ENCODE results near the gene MEX3B.
"Not testable (repeated sequence)": the region's sequence is repeated elsewhere in the genome, so short reads cannot be mapped to it uniquely, and the experiment has no call there.

The MEX3B gene

DNA sequence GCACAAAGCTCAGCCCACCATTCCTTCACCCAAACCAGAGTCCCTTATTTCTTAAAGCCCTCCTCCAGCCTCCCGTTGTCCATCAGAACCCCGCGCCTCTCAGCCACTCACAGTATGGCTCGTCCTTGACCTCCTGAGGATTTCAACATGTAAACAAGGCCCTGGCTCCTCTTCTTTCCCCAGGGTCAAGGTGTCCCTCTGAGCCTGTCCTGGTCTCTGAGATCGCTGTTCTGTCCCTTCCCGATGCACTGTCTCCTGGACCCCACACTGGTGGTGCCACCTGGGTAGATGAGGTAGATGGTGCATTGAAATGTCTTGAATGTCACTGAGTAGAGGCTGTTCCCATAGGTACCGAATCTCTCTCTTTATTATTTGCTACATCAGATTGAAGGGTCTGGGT is 32.9 kb downstream of the MEX3B start:
- DNase-seq (ENCODE audit: low read depth), result no peak
- H3K4me3 ChIP-seq (replicated peaks; ENCODE audit: low read depth, low read length), result no peak overlapping the region
- TF ChIP-seq, protein P1, sequence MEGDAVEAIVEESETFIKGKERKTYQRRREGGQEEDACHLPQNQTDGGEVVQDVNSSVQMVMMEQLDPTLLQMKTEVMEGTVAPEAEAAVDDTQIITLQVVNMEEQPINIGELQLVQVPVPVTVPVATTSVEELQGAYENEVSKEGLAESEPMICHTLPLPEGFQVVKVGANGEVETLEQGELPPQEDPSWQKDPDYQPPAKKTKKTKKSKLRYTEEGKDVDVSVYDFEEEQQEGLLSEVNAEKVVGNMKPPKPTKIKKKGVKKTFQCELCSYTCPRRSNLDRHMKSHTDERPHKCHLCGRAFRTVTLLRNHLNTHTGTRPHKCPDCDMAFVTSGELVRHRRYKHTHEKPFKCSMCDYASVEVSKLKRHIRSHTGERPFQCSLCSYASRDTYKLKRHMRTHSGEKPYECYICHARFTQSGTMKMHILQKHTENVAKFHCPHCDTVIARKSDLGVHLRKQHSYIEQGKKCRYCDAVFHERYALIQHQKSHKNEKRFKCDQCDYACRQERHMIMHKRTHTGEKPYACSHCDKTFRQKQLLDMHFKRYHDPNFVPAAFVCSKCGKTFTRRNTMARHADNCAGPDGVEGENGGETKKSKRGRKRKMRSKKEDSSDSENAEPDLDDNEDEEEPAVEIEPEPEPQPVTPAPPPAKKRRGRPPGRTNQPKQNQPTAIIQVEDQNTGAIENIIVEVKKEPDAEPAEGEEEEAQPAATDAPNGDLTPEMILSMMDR (IDR thresholded peaks at IDR 0.05; ENCODE audit: low read length, missing control alignments), result no peak

DNA sequence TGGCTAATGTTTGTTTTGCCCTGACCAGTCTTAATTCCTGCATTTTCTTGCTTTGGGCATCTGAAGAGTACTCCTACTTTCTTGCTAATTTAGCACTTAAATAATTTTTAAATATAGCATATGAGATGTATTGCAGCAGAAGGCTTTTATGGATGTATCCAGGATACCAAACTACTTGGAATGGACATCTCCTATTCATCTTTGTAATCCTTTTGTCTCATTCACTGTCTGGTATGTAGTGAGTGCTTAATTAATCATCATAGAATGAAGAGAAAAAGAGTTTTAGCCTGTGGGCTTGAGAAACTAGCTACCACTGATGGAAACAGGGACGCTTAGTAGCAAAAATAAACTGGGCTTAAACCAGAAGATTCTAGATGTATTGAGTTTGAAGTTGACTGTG is 40.6 kb downstream of the MEX3B start:
- DNase-seq (ENCODE audit: low read depth), result no peak
- TF ChIP-seq, protein P1 (IDR thresholded peaks at IDR 0.05; ENCODE audit: low read length, missing control alignments), result no peak
- no peak overlapping the region for H3K4me3 ChIP-seq (replicated peaks; ENCODE audit: low read depth, low read length)

DNA sequence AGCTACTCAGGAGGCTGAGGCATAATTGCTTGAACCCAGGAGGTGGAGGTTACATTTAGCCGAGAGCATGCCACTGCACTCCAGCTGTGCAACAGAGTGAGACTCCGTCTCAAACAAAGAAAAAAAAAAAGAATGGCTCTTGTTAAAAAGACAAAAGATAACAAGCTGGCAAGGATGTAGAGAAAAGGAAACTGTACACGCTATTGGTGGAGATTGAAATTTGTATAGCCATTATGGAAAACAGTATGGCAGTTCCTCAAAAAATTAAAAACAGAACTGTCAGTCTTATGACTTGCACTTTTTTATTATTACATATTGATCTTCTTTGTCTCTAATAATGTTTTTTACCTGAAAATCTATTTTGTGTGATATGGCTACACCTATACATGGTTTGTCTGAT is 41.9 kb downstream of the MEX3B start:
- no peak for DNase-seq (ENCODE audit: low read depth)
- H3K4me3 ChIP-seq (replicated peaks; ENCODE audit: low read depth, low read length), result no peak overlapping the region
- TF ChIP-seq, protein P1 (IDR thresholded peaks at IDR 0.05; ENCODE audit: low read length, missing control alignments), result no peak

DNA sequence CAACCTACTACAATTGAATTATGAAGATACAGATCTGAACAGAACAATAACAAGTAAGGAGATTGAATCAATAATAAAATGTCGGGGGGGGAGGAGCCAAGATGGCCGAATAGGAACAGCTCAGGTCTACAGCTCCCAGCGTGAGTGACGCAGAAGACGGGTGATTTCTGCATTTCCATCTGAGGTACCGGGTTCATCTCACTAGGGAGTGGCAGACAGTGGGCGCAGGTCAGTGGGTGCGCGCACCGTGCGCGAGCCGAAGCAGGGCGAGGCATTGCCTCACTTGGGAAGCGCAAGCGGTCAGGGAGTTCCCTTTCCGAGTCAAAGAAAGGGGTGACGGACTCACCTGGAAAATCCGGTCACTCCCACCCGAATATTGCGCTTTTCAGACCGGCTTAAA is 50.7 kb downstream of the MEX3B start:
- DNase-seq (ENCODE audit: low read depth); H3K4me3 ChIP-seq (replicated peaks; ENCODE audit: low read depth, low read length): not testable (repeated sequence)

DNA sequence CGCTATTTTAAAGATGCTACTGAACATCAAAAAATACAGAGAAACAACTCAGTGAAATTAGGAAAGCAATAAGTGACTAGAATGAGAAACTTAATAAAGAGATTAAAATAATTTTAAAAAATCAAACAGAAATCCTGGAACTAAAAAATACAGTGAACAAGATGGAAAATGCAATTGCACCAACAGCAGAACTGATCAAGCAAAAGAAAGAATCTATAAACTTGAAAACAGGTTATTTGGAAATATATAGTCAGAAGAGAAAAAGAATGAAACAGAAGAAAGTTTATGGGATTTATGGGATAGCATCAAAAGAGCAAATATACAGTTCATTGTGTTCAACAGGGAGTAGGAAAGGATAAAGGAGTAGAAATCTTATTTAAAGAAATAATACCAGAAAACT is 53.3 kb downstream of the MEX3B start:
- no peak overlapping the region for H3K4me3 ChIP-seq (replicated peaks; ENCODE audit: low read depth, low read length)
- DNase-seq (ENCODE audit: low read depth), result no peak
- TF ChIP-seq, protein P1 (IDR thresholded peaks at IDR 0.05; ENCODE audit: low read length, missing control alignments), result no peak
